Measurements from ENCODE around the gene TRAPPC5. TPM values are rescaled to one million over a fixed set of nuclear protein-coding genes. Genes with fewer than 3 reads are reported as not detected.

The TRAPPC5 gene
- polyA plus RNA-seq, 1 donor (not counting 4 experiments of a cell fraction or from before 2014, with no cell fraction given): 54.8 TPM

- H3K36me3 ChIP-seq (ENCODE audit: control insufficient read depth in 2 of 2, extremely low read depth in 1 of 2, insufficient read depth in 2 of 2, low read length in 2 of 2): no peaks in the 10 kb centered on the region
- no peak for DNase-seq (ENCODE audit: low read depth, low spot score)
Observed at GRCh38 chr19:7732045-7732444, 51.4 kb downstream of the TRAPPC5 start, which contains the start of gene CLEC4G. Gene CLEC4G (minus strand): TSS chr19:7732110. CDS start chr19:7732102, 8 bp downstream.

DNA sequence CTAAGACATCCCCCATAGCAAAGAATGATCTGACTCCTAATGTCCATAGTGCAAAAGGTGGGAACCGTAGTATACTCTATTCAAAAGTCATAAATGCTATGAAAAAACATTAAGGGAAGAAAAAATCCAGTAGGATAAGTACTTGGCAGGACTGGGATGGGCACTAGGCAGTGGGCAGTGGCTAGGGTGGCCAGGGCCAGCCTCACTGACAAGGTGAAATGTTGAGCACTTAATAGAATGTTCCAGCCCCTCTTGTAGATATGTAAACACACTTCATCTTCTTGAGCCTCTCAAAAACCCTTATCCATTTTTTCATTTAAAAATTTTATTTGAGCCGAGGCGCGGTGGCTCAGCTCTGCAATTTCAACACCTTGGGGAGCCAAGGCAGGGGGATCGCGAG lies 52.7 kb downstream of the TRAPPC5 start:
- TF ChIP-seq, protein P1, sequence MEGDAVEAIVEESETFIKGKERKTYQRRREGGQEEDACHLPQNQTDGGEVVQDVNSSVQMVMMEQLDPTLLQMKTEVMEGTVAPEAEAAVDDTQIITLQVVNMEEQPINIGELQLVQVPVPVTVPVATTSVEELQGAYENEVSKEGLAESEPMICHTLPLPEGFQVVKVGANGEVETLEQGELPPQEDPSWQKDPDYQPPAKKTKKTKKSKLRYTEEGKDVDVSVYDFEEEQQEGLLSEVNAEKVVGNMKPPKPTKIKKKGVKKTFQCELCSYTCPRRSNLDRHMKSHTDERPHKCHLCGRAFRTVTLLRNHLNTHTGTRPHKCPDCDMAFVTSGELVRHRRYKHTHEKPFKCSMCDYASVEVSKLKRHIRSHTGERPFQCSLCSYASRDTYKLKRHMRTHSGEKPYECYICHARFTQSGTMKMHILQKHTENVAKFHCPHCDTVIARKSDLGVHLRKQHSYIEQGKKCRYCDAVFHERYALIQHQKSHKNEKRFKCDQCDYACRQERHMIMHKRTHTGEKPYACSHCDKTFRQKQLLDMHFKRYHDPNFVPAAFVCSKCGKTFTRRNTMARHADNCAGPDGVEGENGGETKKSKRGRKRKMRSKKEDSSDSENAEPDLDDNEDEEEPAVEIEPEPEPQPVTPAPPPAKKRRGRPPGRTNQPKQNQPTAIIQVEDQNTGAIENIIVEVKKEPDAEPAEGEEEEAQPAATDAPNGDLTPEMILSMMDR (optimal IDR thresholded peaks at IDR 0.05 in 1 of 3, IDR thresholded peaks at IDR 0.05 in 1 of 3, conservative IDR thresholded peaks at IDR 0.05 in 1 of 3; ENCODE audit: extremely low read depth in 1 of 3, insufficient read depth in 2 of 3, low read length in 3 of 3): no peak
- no peak for TF ChIP-seq EZH2 (IDR thresholded peaks at IDR 0.05; ENCODE audit: low read length)
- Histone ChIP-seq H3K4me3 (ENCODE audit: control insufficient read depth in 2 of 3, extremely low read depth in 1 of 3, insufficient read depth in 2 of 3, low read depth in 1 of 3, low read length in 3 of 3) (no peak overlapping the region), H3K9me1 (ENCODE audit: control insufficient read depth, extremely low read depth, insufficient read depth, low read length) (no peaks in the 10 kb centered on the region), H3K27me3 (ENCODE audit: control insufficient read depth, extremely low read depth, insufficient read depth, low read length) (peaks cover 44% of the 10 kb centered on the region), H3K27ac (ENCODE audit: control insufficient read depth, insufficient read depth, low read length) (no peak overlapping the region), H3K9ac (ENCODE audit: control insufficient read depth, extremely low read depth, insufficient read depth, low read length) (no peak overlapping the region), H3K36me3 (ENCODE audit: control insufficient read depth in 2 of 2, extremely low read depth in 1 of 2, insufficient read depth in 2 of 2, low read length in 2 of 2) (no peaks in the 10 kb centered on the region), H2AFZ (ENCODE audit: control insufficient read depth, low read length) (no peak overlapping the region), H3K9me3 (ENCODE audit: control insufficient read depth, low read depth, low read length) (no peaks in the 10 kb centered on the region), H3K4me1 (ENCODE audit: control insufficient read depth, extremely low read depth, insufficient read depth, low read length) (no peaks in the 10 kb centered on the region), H3K4me2 (ENCODE audit: control insufficient read depth, extremely low read depth, insufficient read depth, low read depth, low read length) (no peak overlapping the region), H4K20me1 (ENCODE audit: control insufficient read depth, extremely low read depth, insufficient read depth, low read length) (no peaks in the 10 kb centered on the region), H3K79me2 (ENCODE audit: control insufficient read depth, insufficient read depth, low read length) (no peaks in the 10 kb centered on the region)
- DNase-seq (ENCODE audit: low read depth, low spot score): no peak
- no peak for FAIRE-seq
- dilution Hi-C loops (cut with MboI; ENCODE audit: extremely low pct_ligation_motif_present, low sequenced_read_pairs): no loop called here

More at GRCh38 chr19:7732045-7732444, 51.4 kb downstream of the TRAPPC5 start, which contains the start of gene CLEC4G:
- FAIRE-seq: no peak
- Histone ChIP-seq H3K4me1 (ENCODE audit: control insufficient read depth, extremely low read depth, insufficient read depth, low read length) (no peaks in the 10 kb centered on the region), H3K27me3 (ENCODE audit: control insufficient read depth, extremely low read depth, insufficient read depth, low read length) (peaks cover 47% of the 10 kb centered on the region), H3K9ac (ENCODE audit: control insufficient read depth, extremely low read depth, insufficient read depth, low read length) (no peak within 1 kb of the TSS), H2AFZ (ENCODE audit: control insufficient read depth, low read length) (no peak within 1 kb of the TSS), H3K4me2 (ENCODE audit: control insufficient read depth, extremely low read depth, insufficient read depth, low read depth, low read length) (no peak within 1 kb of the TSS), H3K27ac (ENCODE audit: control insufficient read depth, insufficient read depth, low read length) (no peak within 1 kb of the TSS), H3K4me3 (ENCODE audit: control insufficient read depth in 2 of 3, extremely low read depth in 1 of 3, insufficient read depth in 2 of 3, low read depth in 1 of 3, low read length in 3 of 3) (no peak within 1 kb of the TSS), H3K9me1 (ENCODE audit: control insufficient read depth, extremely low read depth, insufficient read depth, low read length) (no peaks in the 10 kb centered on the region), H3K79me2 (ENCODE audit: control insufficient read depth, insufficient read depth, low read length) (no peaks in the 10 kb centered on the region), H4K20me1 (ENCODE audit: control insufficient read depth, extremely low read depth, insufficient read depth, low read length) (no peaks in the 10 kb centered on the region), H3K9me3 (ENCODE audit: control insufficient read depth, low read depth, low read length) (no peaks in the 10 kb centered on the region)
- dilution Hi-C loops (cut with MboI; ENCODE audit: extremely low pct_ligation_motif_present, low sequenced_read_pairs): no loop called here
- no peak for TF ChIP-seq EZH2 (IDR thresholded peaks at IDR 0.05; ENCODE audit: low read length)
- TF ChIP-seq, protein P1 (optimal IDR thresholded peaks at IDR 0.05 in 1 of 3, IDR thresholded peaks at IDR 0.05 in 1 of 3, conservative IDR thresholded peaks at IDR 0.05 in 1 of 3; ENCODE audit: extremely low read depth in 1 of 3, insufficient read depth in 2 of 3, low read length in 3 of 3): no peak

Measured in keratinocyte (primary cell).